H1 (cell line): ENCODE results near the gene ATP5MC2. TPM values are rescaled to one million over a fixed set of nuclear protein-coding genes. Genes with fewer than 3 reads are reported as not detected.

Experiments
- NANOG ChIP-seq: IDR thresholded peaks from 2 replicates; pipeline ENCODE4 v1.6.1; 2011; ENCODE audit warnings: low read length, low read depth, mild to moderate bottlenecking, inconsistent platforms; ENCODE audit not compliant: insufficient read depth, poor library complexity, severe bottlenecking
- POU5F1 ChIP-seq: IDR thresholded peaks from 2 replicates; pipeline ENCODE4 v1.6.1; 2011; ENCODE audit warnings: low read depth, mild to moderate bottlenecking, low read length, moderate library complexity
- RBBP5 ChIP-seq: IDR thresholded peaks from 2 replicates; pipeline ENCODE4 v1.7.1; 2012; ENCODE audit warnings: low read depth, mild to moderate bottlenecking, inconsistent platforms, low read length, moderate library complexity, borderline replicate concordance
- SRF ChIP-seq: IDR thresholded peaks from 2 replicates; pipeline ENCODE4 v1.6.1; 2011; ENCODE audit warnings: mild to moderate bottlenecking, low read depth, low read length, moderate library complexity
- YY1 ChIP-seq: IDR thresholded peaks from 2 replicates; pipeline ENCODE4 v1.6.1; 2011; ENCODE audit warnings: low read depth, mild to moderate bottlenecking, low read length
- polyA plus RNA-seq, 7 experiments: library from polyadenylated mRNA; depleted of rRNA in 3 of 7; stranded (reverse) in 5 of 7; unstranded in 2 of 7; fragments of >200 nt in 5 of 7; fragments of 200-250 nt in 2 of 7; gene quantifications; 1 replicate in 5 of 7; 2 replicates in 1 of 7; 4 replicates in 1 of 7; pipeline versions ENCODE4 v1.2.1 to v1.2.3, GENCODE V29; 2011 to 2013; ENCODE audit warnings: missing spikeins in 2 of 7, mixed read lengths in 2 of 7
- total RNA-seq: library from RNA; stranded (reverse); fragmentation: NEBNext Ultra II Directional; extraction: Animal tissue kit (Norgen Biotek cat#: 25700); gene quantifications from 2 replicates; pipeline ENCODE4 v1.2.1, GENCODE V29; 2021

ATP5MC2 gene
- total and polyA plus RNA-seq, 2 of the 8 experiments (the other 6 are each of a cell fraction or from before 2014, with no cell fraction given), result 408 to 952 TPM

DNA sequence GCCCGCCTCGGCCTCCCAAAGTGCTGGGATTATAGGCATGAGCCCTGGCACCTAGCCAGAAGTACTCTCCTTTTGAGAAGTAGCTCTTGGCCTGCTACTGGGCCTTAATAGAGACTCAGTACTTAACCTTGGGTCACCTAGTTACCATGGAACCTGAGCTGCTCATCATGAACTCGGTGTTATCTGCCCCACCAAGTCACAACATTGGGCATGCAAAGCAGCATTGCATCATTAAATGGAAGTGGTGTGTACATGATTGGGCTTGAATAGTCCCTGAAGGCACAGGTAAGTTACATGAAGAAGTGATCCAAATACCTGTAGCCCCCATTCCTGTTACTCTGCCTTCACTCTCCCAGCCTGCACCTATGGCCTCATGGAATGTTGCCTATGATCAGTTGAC lies 31.8 kb downstream of the ATP5MC2 start (continued):
- TF ChIP-seq RBBP5, result no peak
- no peak for TF ChIP-seq NANOG
- TF ChIP-seq POU5F1, result no peak
- TF ChIP-seq YY1, result no peak
- TF ChIP-seq SRF, result no peak
